Thymus (tissue), 11 donors: ENCODE results near the gene CSMD2. TPM values are rescaled to one million over a fixed set of nuclear protein-coding genes. Genes with fewer than 3 reads are reported as not detected.

Experiments used
- DNase-seq, 9 donors: peaks; one replicate each; pipeline ENCODE4 v3.0.0-alpha.2; 2013; ENCODE audit warnings: low spot score in 9 of 9, low read depth in 6 of 9, missing footprints in 1 of 9
- H3K27ac ChIP-seq, 2 donors: one replicate each; pipeline ENCODE4 v1.5.1; 2013; ENCODE audit warnings: control low read depth in 1 of 2, low read depth in 1 of 2, low read length in 1 of 2, mild to moderate bottlenecking in 1 of 2, moderate library complexity in 1 of 2
- H3K27me3 ChIP-seq, 2 donors: one replicate each; pipeline ENCODE4 v1.5.1; 2013; ENCODE audit warnings: low read length in 1 of 2; ENCODE audit not compliant: control insufficient read depth in 2 of 2, insufficient read depth in 1 of 2
- H3K36me3 ChIP-seq, 2 donors: one replicate each; pipeline ENCODE4 v1.5.1; 2013; ENCODE audit warnings: low read length in 1 of 2, mild to moderate bottlenecking in 1 of 2, moderate library complexity in 1 of 2; ENCODE audit not compliant: control insufficient read depth in 2 of 2, insufficient read depth in 2 of 2
- H3K4me1 ChIP-seq, 2 donors: one replicate each; pipeline ENCODE4 v1.5.1; 2013; ENCODE audit warnings: low read length in 2 of 2; ENCODE audit not compliant: control insufficient read depth in 2 of 2, insufficient read depth in 2 of 2
- H3K4me3 ChIP-seq, 2 donors: one replicate each; pipeline ENCODE4 v1.5.1; 2013; ENCODE audit warnings: low read length in 2 of 2, control low read depth in 1 of 2, mild to moderate bottlenecking in 1 of 2
- H3K9me3 ChIP-seq, 2 donors: one replicate each; pipeline ENCODE4 v1.5.1; 2013; ENCODE audit warnings: low read length in 1 of 2, mild to moderate bottlenecking in 1 of 2; ENCODE audit not compliant: control insufficient read depth in 2 of 2, insufficient read depth in 1 of 2
- WGBS: extraction: QIAGEN DNeasy Blood & Tissue Kit; methylation state at CpG from one replicate; pipeline ENCODE4 v1.1.7; 2013; 5-methylcytosine and 5-hydroxymethylcytosine counted together
- polyA plus RNA-seq: library from polyadenylated mRNA; stranded (reverse); fragments of 200-250 nt; gene quantifications from one replicate; pipeline ENCODE4 v1.2.3, GENCODE V29; 2013
- total RNA-seq: library from RNA; stranded (reverse); fragments of 120-200 nt; gene quantifications from one replicate; pipeline ENCODE4 v1.2.4, GENCODE V29; 2013
- donor health status: healthy.

CSMD2 gene
- total and polyA plus RNA-seq, 2 donors: 0.14 TPM

DNA sequence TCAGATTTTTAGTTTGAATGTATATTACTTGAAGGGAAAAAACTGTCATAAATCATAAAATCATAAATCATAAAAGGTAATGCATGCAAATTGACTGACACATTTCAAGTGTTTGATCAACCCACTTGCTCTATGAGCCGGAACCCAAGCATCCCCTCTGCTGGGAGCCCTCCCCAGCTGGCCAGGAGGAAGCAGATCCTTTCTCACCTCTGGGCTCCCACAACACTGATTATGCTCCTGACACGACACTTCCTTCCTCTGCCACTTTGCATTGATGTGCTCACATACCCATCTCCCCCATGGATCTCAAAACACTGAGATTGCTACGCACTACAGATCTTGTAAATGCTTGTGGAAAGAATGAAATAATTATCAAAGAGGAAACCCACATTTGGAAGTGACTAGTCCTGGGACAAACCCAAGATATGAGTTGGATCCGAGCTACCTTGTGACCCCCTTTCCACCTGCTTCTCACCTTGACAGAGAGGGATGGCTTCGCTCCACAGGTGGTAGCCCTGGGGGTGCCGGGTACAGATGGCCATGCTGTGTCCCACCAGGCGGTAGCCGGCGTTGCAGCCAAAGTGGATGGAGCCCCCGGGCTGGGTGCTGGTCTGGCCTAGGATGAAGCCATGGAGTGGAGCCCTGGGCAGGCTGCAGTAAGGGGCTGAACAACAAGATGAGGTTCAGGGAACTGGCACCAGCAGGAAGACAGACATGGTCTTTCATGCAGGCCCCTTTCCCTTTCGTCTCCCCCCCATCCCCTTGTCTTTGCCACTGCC, 588.0 kb downstream of the CSMD2 start:
- Histone ChIP-seq H3K27ac (no peak overlapping the region), H3K4me1 (peaks cover 0 to 2% of the 10 kb centered on the region in 2 donors), H3K9me3 (no peaks in the 10 kb centered on the region), H3K27me3 (no peaks in the 10 kb centered on the region), H3K36me3 (no peaks in the 10 kb centered on the region), H3K4me3 (no peak overlapping the region)
- no peak for DNase-seq
- WGBS: 94% methylated on average over 11 of the region's 11 CpGs

DNA sequence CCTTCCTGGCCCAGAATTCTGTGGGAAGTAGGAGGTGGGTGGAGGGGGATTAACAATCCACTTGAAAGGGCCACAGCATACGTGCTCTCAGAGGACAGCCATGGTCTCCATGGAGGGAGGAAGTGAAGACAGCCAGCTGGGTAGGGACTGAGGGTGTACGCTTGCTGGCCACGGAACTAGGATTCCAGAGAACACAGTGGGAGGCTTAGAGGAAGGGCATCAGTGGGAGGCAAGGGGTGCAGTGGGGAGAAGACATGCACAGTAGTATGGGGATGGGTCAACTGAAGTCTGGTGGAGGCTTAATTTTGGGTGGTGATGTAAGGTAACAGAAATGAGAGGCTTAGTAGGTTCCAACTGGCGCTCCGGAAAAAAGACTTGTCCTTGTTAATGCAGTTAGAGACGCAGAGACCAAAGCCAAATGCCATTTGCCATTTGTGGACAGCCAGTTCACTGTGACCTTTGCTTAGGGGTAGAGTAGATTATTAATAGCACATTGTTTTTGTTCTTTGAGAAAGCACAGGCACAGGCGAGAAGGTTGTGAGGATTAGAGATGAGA, 589.6 kb downstream of the CSMD2 start:
- no peaks in the 10 kb centered on the region for H3K36me3 ChIP-seq
- H3K4me3 ChIP-seq: no peak overlapping the region
- H3K4me1 ChIP-seq: peaks cover 0 to 2% of the 10 kb centered on the region in 2 donors
- H3K27ac ChIP-seq: no peak overlapping the region
- no peaks in the 10 kb centered on the region for H3K27me3 ChIP-seq
- no peaks in the 10 kb centered on the region for H3K9me3 ChIP-seq
- no peak for DNase-seq
- 90% methylated on average over 7 of the region's 7 CpGs for WGBS

- Histone ChIP-seq H3K36me3 (no peaks in the 10 kb centered on the region), H3K4me3 (no peak overlapping the region), H3K4me1 (no peaks in the 10 kb centered on the region), H3K27ac (no peak overlapping the region), H3K27me3 (no peaks in the 10 kb centered on the region), H3K9me3 (no peaks in the 10 kb centered on the region)
- WGBS: 85% methylated on average over 3 of the region's 3 CpGs
- no peak for DNase-seq
Observed at GRCh38 chr1:33573661-33574060, 591.4 kb downstream of the CSMD2 start.

DNA sequence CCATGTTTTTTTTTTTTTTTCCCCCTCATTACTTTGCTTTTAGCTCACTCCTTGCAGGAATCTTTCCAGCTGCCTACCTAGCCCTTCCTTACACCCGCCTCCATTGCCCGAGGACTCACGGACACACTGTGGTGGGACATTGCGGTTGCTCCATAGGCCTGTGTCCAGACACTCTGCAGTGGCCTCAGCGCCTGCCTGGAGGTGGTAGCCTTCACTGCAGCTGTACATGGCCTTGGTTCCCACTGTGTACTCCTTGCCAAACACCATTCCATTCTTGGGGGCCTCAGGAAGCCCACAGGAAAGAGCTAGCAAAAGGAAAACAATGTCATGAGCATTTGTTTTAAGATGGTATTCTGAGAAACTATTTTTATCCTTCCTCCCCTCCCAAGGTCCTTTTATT, 592.6 kb downstream of the CSMD2 start:
- Histone ChIP-seq H3K27ac (no peak overlapping the region), H3K27me3 (no peaks in the 10 kb centered on the region), H3K4me1 (no peaks in the 10 kb centered on the region), H3K4me3 (no peak overlapping the region), H3K36me3 (no peaks in the 10 kb centered on the region), H3K9me3 (no peaks in the 10 kb centered on the region)
- no peak for DNase-seq
- WGBS: 95% methylated on average over 5 of the region's 5 CpGs

DNA sequence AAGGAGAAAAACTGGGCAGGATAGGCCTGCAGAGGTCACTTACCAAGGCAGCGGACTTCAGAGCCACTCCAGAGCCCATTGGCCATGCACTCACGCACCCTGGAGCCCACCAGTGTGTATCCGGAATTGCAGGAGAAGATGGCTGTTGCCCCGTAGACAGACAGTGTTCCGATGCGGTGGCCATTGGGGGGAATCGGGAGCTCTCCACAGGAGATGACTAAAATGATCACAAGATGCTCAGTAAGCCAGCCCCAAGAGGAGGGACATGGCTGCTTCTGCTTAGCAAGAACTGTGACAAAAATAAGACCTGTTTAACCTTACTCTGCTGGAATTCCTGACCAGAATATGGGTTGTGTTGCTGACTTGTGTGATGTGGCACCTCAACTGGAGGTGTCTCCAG, 595.7 kb downstream of the CSMD2 start:
- WGBS: 97% methylated on average over 7 of the region's 7 CpGs
- Histone ChIP-seq H3K27me3 (no peaks in the 10 kb centered on the region), H3K9me3 (no peaks in the 10 kb centered on the region), H3K36me3 (no peaks in the 10 kb centered on the region), H3K4me3 (no peak overlapping the region), H3K27ac (no peak overlapping the region), H3K4me1 (no peaks in the 10 kb centered on the region)
- DNase-seq: no peak

DNA sequence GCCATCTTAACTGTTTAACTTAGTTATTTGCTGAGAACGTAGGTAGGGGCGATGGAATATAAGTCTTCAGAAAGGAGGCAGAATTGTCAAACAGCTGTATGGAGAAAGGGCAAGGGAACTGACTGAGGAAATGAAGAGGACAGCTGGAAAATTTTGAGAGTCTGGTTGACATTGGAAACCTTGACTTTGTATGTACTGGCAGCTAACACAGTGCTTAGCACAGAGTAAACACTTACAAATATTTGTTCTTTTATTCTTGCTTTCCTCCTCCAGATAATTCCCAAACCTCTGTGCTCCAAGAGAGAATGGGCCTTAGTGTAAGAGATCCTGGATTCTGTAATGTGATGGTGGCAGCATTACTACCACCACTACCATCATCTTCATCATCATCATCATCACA, 601.3 kb downstream of the CSMD2 start:
- Histone ChIP-seq H3K27ac (no peak overlapping the region), H3K4me3 (no peak overlapping the region), H3K4me1 (no peaks in the 10 kb centered on the region), H3K9me3 (no peaks in the 10 kb centered on the region), H3K27me3 (no peaks in the 10 kb centered on the region), H3K36me3 (no peaks in the 10 kb centered on the region)
- WGBS: 95% methylated on average over 2 of the region's 2 CpGs
- DNase-seq: no peak

GRCh38 chr1:33562563-33562962, 602.5 kb downstream of the CSMD2 start:
- Histone ChIP-seq H3K4me3 (no peak overlapping the region), H3K9me3 (no peaks in the 10 kb centered on the region), H3K27me3 (no peaks in the 10 kb centered on the region), H3K27ac (no peak overlapping the region), H3K36me3 (no peaks in the 10 kb centered on the region), H3K4me1 (no peaks in the 10 kb centered on the region)
- 96% methylated on average over 4 of the region's 4 CpGs for WGBS
- no peak for DNase-seq

- H3K4me3 ChIP-seq: no peak overlapping the region
- no peaks in the 10 kb centered on the region for H3K9me3 ChIP-seq
- no peak for DNase-seq
- H3K36me3 ChIP-seq: no peaks in the 10 kb centered on the region
- H3K27ac ChIP-seq: no peak overlapping the region
- H3K27me3 ChIP-seq: no peaks in the 10 kb centered on the region
- no peaks in the 10 kb centered on the region for H3K4me1 ChIP-seq
- 93% methylated on average over 9 of the region's 9 CpGs for WGBS
Observed at GRCh38 chr1:33561576-33561975, 603.5 kb downstream of the CSMD2 start.

DNA sequence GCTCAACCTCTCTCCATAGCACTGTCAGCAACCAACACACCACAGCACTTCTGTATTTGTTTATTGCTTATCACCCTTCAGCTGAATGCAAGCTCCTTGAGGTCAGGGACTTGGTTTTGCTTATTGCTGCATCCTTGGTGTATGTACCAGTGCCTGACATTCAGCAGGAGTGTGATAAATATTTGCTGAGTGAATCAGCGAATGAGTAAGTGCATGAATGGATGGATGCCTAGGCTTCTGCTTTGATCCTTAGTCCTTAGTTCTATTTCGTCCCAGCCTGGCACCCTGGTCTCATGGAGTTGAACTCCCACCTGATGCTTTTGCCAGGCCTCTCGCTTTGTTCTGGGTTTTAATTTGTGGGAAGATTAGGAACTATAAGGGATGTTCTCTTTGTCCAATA, 604.4 kb downstream of the CSMD2 start:
- H3K4me3 ChIP-seq: no peak overlapping the region
- no peaks in the 10 kb centered on the region for H3K27me3 ChIP-seq
- no peak overlapping the region for H3K27ac ChIP-seq
- DNase-seq: no peak
- H3K4me1 ChIP-seq: no peaks in the 10 kb centered on the region
- 95% methylated on average over 3 of the region's 3 CpGs for WGBS
- no peaks in the 10 kb centered on the region for H3K9me3 ChIP-seq
- no peaks in the 10 kb centered on the region for H3K36me3 ChIP-seq
